AG10803 (cell line): ENCODE data around the gene FOXN3.

Source experiments
- DNase-seq: peaks from one replicate; pipeline ENCODE4 v3.0.0; 2010; ENCODE audit warnings: low read depth
- H3K4me3 ChIP-seq: 2 replicates; pipeline ENCODE4 v1.5.1; 2011; ENCODE audit warnings: mild to moderate bottlenecking, low read length, control low read depth
- CTCF ChIP-seq: conservative IDR thresholded peaks from 2 replicates; pipeline ENCODE4 v1.5.1; 2011; ENCODE audit warnings: mild to moderate bottlenecking, low read length, control low read depth, inconsistent platforms

The FOXN3 gene

GRCh38 chr14:89178376-89178775 is 238.7 kb downstream of the FOXN3 start:
- no peak overlapping the region for H3K4me3 ChIP-seq
- TF ChIP-seq CTCF = no peak
- DNase-seq = no peak

GRCh38 chr14:89175881-89176799 is 240.9 kb downstream of the FOXN3 start:
- no peak overlapping the region for H3K4me3 ChIP-seq
- no peak for DNase-seq
- TF ChIP-seq CTCF = no peak

GRCh38 chr14:89171628-89172027 is 245.4 kb downstream of the FOXN3 start:
- no peak overlapping the region for H3K4me3 ChIP-seq
- TF ChIP-seq CTCF = no peak
- DNase-seq = no peak

- H3K4me3 ChIP-seq = no peak overlapping the region
- TF ChIP-seq CTCF = no peak
- peak; percentile 41 for DNase-seq
Observed at GRCh38 chr14:89171168-89171567, 245.9 kb downstream of the FOXN3 start.

- DNase-seq = no peak
- no peak overlapping the region for H3K4me3 ChIP-seq
- TF ChIP-seq CTCF = no peak
Observed at GRCh38 chr14:89167705-89168104, 249.3 kb downstream of the FOXN3 start.

GRCh38 chr14:89166633-89167032 is 250.4 kb downstream of the FOXN3 start:
- H3K4me3 ChIP-seq = no peak overlapping the region
- no peak for DNase-seq
- no peak for TF ChIP-seq CTCF
